Fibroblast of mammary gland (primary cell): ENCODE measurements around the gene PGC.

ENCODE experiments used
- DNase-seq: peaks from one replicate; pipeline ENCODE4 v3.0.0-alpha.2; 2010; ENCODE audit warnings: low read depth
- H3K4me3 ChIP-seq: 2 replicates; pipeline ENCODE4 v1.5.1; 2011; ENCODE audit warnings: low read depth, mild to moderate bottlenecking, low read length, moderate library complexity; ENCODE audit not compliant: control insufficient read depth
- CTCF ChIP-seq: conservative IDR thresholded peaks from 2 replicates; pipeline ENCODE4 v1.5.1; 2011; ENCODE audit warnings: low read depth, low read length, inconsistent platforms; ENCODE audit not compliant: control insufficient read depth, insufficient read depth

PGC gene

GRCh38 chr6:41713159-41713649 lies 34.0 kb downstream of the PGC start:
- H3K4me3 ChIP-seq, result no peak overlapping the region
- no peak for TF ChIP-seq CTCF
- no peak for DNase-seq

GRCh38 chr6:41712651-41713103 lies 34.5 kb downstream of the PGC start:
- H3K4me3 ChIP-seq, result no peak overlapping the region
- TF ChIP-seq CTCF, result no peak
- no peak for DNase-seq

- no peak overlapping the region for H3K4me3 ChIP-seq
- TF ChIP-seq CTCF, result no peak
- no peak for DNase-seq
Measured at GRCh38 chr6:41711323-41712038, 35.7 kb downstream of the PGC start.

- H3K4me3 ChIP-seq, result no peak overlapping the region
- no peak for DNase-seq
- no peak for TF ChIP-seq CTCF
Measured at GRCh38 chr6:41709375-41709774, 37.8 kb downstream of the PGC start.

- DNase-seq, result no peak
- no peak overlapping the region for H3K4me3 ChIP-seq
- no peak for TF ChIP-seq CTCF
Measured at GRCh38 chr6:41708856-41709255, 38.3 kb downstream of the PGC start.

- TF ChIP-seq CTCF, result no peak
- DNase-seq, result no peak
- no peak overlapping the region for H3K4me3 ChIP-seq
Measured at GRCh38 chr6:41707565-41708200, 39.5 kb downstream of the PGC start.
